Measurements from ENCODE around the gene CASP2.

- TF ChIP-seq CTCF (IDR thresholded peaks at IDR 0.05; ENCODE audit: low read depth, low read length), result no peak
- no peak for TF ChIP-seq MAX (IDR thresholded peaks at IDR 0.05; ENCODE audit: low read depth, low read length)
- no peak for TF ChIP-seq MYC (IDR thresholded peaks at IDR 0.05; ENCODE audit: low read depth, low read length)
- TF ChIP-seq POLR2A (IDR thresholded peaks at IDR 0.05; ENCODE audit: extremely low read depth, insufficient read length), result no peak
Measured at GRCh38 chr7:143243111-143243510, 45.0 kb upstream of the CASP2 start.
